IMR-90 (cell line): ENCODE data around the gene ADGRF5. TPM values are rescaled to one million over a fixed set of nuclear protein-coding genes. Genes with fewer than 3 reads are reported as not detected.

ENCODE experiments used
- ATAC-seq: fragments of 200-7000 bp; cut with Tn5 transposase; 2 replicates; pipeline ENCODE4 v1.9.1; 2020; ENCODE audit warnings: low read depth, mild to moderate bottlenecking, moderate library complexity
- BruUV-seq: library from RNA; stranded (reverse); fragments of 400-500 nt; replicated peaks from 2 replicates; lab custom pipeline; 2021; lab: Mats Ljungman, UMichigan
- CTCF ChIA-PET: fragments of 300-600 bp; formaldehyde crosslinking; extraction: SDS; loops from one replicate; lab custom pipeline; 2021; ENCODE audit warnings: antibody characterized with exemption; lab: Yijun Ruan, JAX
- POLR2A ChIA-PET: fragments of 300-600 bp; sonication (Branson Sonifier 250); formaldehyde crosslinking; loops from one replicate; lab custom pipeline; 2022; ENCODE audit warnings: antibody characterized with exemption; ENCODE audit not compliant: unreplicated experiment; lab: Charles Lee
- DNase-seq: peaks from one replicate; pipeline ENCODE4 v3.0.0; 2013
- H2AFZ ChIP-seq: replicated peaks from 2 replicates; pipeline ENCODE3; 2013; ENCODE audit warnings: low read length, mild to moderate bottlenecking; ENCODE audit not compliant: poor library complexity
- H2AK5ac ChIP-seq: 2 replicates; pipeline ENCODE4 v1.6.1; 2013; ENCODE audit warnings: low read depth, low read length, inconsistent platforms
- H2AK9ac ChIP-seq: replicated peaks from 2 replicates; pipeline ENCODE3; 2013; ENCODE audit warnings: mild to moderate bottlenecking, low read depth, low read length, moderate library complexity; ENCODE audit not compliant: poor library complexity
- H2BK120ac ChIP-seq: 2 replicates; pipeline ENCODE4 v1.6.1; 2013; ENCODE audit warnings: low read depth, low read length, inconsistent platforms
- H2BK15ac ChIP-seq: 3 replicates; pipeline ENCODE4 v1.6.1; 2013; ENCODE audit warnings: low read depth, low read length, inconsistent platforms
- H2BK20ac ChIP-seq: 2 replicates; pipeline ENCODE4 v1.6.1; 2013; ENCODE audit warnings: low read depth, mild to moderate bottlenecking, inconsistent platforms, low read length, moderate library complexity
- H2BK5ac ChIP-seq: 2 replicates; pipeline ENCODE4 v1.6.1; 2013; ENCODE audit warnings: mild to moderate bottlenecking, low read depth, low read length, inconsistent platforms; ENCODE audit not compliant: poor library complexity, severe bottlenecking
- H3K14ac ChIP-seq: replicated peaks from 2 replicates; pipeline ENCODE4 v1.6.1; 2013; ENCODE audit warnings: low read depth, low read length, inconsistent platforms
- H3K18ac ChIP-seq: 2 replicates; pipeline ENCODE4 v1.6.1; 2013; ENCODE audit warnings: low read depth, low read length, control low read depth
- H3K23ac ChIP-seq: 2 replicates; pipeline ENCODE4 v1.6.1; 2013; ENCODE audit warnings: low read depth, low read length, inconsistent platforms
- H3K27ac ChIP-seq: 2 replicates; pipeline ENCODE4 v1.5.1; 2013; ENCODE audit warnings: mild to moderate bottlenecking, control low read depth, low read length; ENCODE audit not compliant: insufficient read depth
- H3K27me3 ChIP-seq: 2 replicates; pipeline ENCODE4 v1.6.1; 2013; ENCODE audit warnings: low read length; ENCODE audit not compliant: control insufficient read depth, insufficient read depth
- H3K36me3 ChIP-seq: 2 replicates; pipeline ENCODE4 v1.6.1; 2013; ENCODE audit warnings: low read length, mixed read lengths; ENCODE audit not compliant: control insufficient read depth, insufficient read depth
- H3K4ac ChIP-seq: 2 replicates; pipeline ENCODE4 v1.6.1; 2013; ENCODE audit warnings: low read depth, low read length, inconsistent platforms
- H3K4me1 ChIP-seq: 2 replicates; pipeline ENCODE4 v1.6.1; 2013; ENCODE audit warnings: low read length, mixed read lengths; ENCODE audit not compliant: control insufficient read depth, insufficient read depth
- H3K4me2 ChIP-seq: 2 replicates; pipeline ENCODE4 v1.6.1; 2013; ENCODE audit warnings: low read depth, mild to moderate bottlenecking, control low read depth, low read length, moderate library complexity
- H3K4me3 ChIP-seq: 2 replicates; pipeline ENCODE4 v1.5.1; 2013; ENCODE audit warnings: low read depth, mild to moderate bottlenecking, control low read depth, low read length, moderate library complexity; ENCODE audit not compliant: insufficient read depth
- H3K56ac ChIP-seq: 2 replicates; pipeline ENCODE4 v1.6.1; 2013; ENCODE audit warnings: low read length, inconsistent platforms; ENCODE audit not compliant: insufficient read depth; ENCODE audit errors: extremely low read depth
- H3K79me1 ChIP-seq, 2 experiments: 2 replicates each; pipeline ENCODE4 v1.6.1; 2013; ENCODE audit warnings: low read length in 2 of 2, inconsistent platforms in 1 of 2, low read depth in 1 of 2
- H3K9ac ChIP-seq: 2 replicates; pipeline ENCODE4 v1.6.1; 2013; ENCODE audit warnings: low read depth, low read length, control low read depth
- H3K9me1 ChIP-seq: 2 replicates; pipeline ENCODE4 v1.6.1; 2013; ENCODE audit warnings: low read length, inconsistent platforms; ENCODE audit not compliant: insufficient read depth
- H3K9me3 ChIP-seq: 2 replicates; pipeline ENCODE4 v1.6.1; 2013; ENCODE audit warnings: low read length; ENCODE audit not compliant: control insufficient read depth, insufficient read depth
- H4K20me1 ChIP-seq: 2 replicates; pipeline ENCODE4 v1.6.1; 2013; ENCODE audit warnings: low read length, inconsistent platforms; ENCODE audit not compliant: insufficient read depth
- H4K5ac ChIP-seq: 2 replicates; pipeline ENCODE4 v1.6.1; 2013; ENCODE audit warnings: mild to moderate bottlenecking, low read depth, low read length, control low read depth
- H4K8ac ChIP-seq, 2 experiments: 2 replicates each; pipeline ENCODE4 v1.6.1; 2013; ENCODE audit warnings: low read depth in 2 of 2, low read length in 2 of 2, control low read depth in 1 of 2, inconsistent platforms in 1 of 2
- H4K91ac ChIP-seq: 2 replicates; pipeline ENCODE4 v1.6.1; 2013; ENCODE audit warnings: low read depth, low read length, inconsistent platforms; ENCODE audit not compliant: insufficient read depth
- BHLHE40 ChIP-seq: fragments of 150-350 bp; IDR thresholded peaks from 2 replicates; pipeline ENCODE4 v1.6.1; 2016; ENCODE audit warnings: mild to moderate bottlenecking, low read depth, low read length
- CEBPB ChIP-seq: IDR thresholded peaks from 2 replicates; pipeline ENCODE4 v1.6.1; 2012; ENCODE audit warnings: low read depth, low read length, improper control_type of control experiment
- CHD1 ChIP-seq: IDR thresholded peaks from 2 replicates; pipeline ENCODE4 v1.6.1; 2012; ENCODE audit warnings: low read depth, low read length, improper control_type of control experiment
- MAFK ChIP-seq: IDR thresholded peaks from 2 replicates; pipeline ENCODE4 v1.6.1; 2012; ENCODE audit warnings: low read depth, low read length, improper control_type of control experiment
- MXI1 ChIP-seq: IDR thresholded peaks from 2 replicates; pipeline ENCODE4 v1.6.1; 2012; ENCODE audit warnings: low read depth, mild to moderate bottlenecking, low read length, moderate library complexity, borderline replicate concordance
- POLR2A ChIP-seq: IDR thresholded peaks from 2 replicates; pipeline ENCODE4 v1.6.1; 2012; ENCODE audit warnings: mild to moderate bottlenecking, low read depth, low read length
- SMC3 ChIP-seq: fragments of 150-350 bp; IDR thresholded peaks from 2 replicates; pipeline ENCODE4 v1.6.1; 2016; ENCODE audit warnings: low read depth, mild to moderate bottlenecking, antibody characterized with exemption, low read length, moderate library complexity
- WGBS, 2 experiments: methylation state at CpG; one replicate each; pipeline versions ENCODE4 v1.1.5 to v1.1.7; 2013; ENCODE audit warnings: missing lambda C conversion rate in 2 of 2; ENCODE audit not compliant: insufficient read length in 1 of 2; ENCODE audit errors: extremely low coverage in 2 of 2; 5-methylcytosine and 5-hydroxymethylcytosine counted together
- dilution Hi-C: fragments of 300-500 bp; cut with HindIII; formaldehyde crosslinking; loops from one replicate; pipeline ENCODE4 v1.14.3; 2018; ENCODE audit warnings: low sequenced_read_pairs; ENCODE audit not compliant: unreplicated experiment
- in situ Hi-C: fragments of 300-500 bp; cut with MboI; formaldehyde crosslinking; loops from 3 replicates; pipeline ENCODE4 v1.14.3; 2019; ENCODE audit warnings: low sequenced_read_pairs, inconsistent platforms, mixed read lengths
- intact Hi-C: fragments of 100-400 bp; cut with micrococcal nuclease; formaldehyde crosslinking; loops from 2 replicates; pipeline ENCODE4 v1.10.0; 2022
- polyA plus RNA-seq, 3 experiments: library from polyadenylated mRNA; depleted of rRNA; stranded (reverse); fragments of >200 nt; gene quantifications; 2 replicates each; pipeline ENCODE4 v1.2.3, GENCODE V29; 2012; ENCODE audit warnings: low replicate concordance in 1 of 3
- total RNA-seq: library from RNA; depleted of rRNA; stranded (reverse); fragments of >200 nt; gene quantifications from 2 replicates; pipeline ENCODE4 v1.2.3, GENCODE V29; 2012

ADGRF5 gene
- total and polyA plus RNA-seq, 2 of the 4 experiments (the other 2 are of a cell fraction) = not detected

DNA sequence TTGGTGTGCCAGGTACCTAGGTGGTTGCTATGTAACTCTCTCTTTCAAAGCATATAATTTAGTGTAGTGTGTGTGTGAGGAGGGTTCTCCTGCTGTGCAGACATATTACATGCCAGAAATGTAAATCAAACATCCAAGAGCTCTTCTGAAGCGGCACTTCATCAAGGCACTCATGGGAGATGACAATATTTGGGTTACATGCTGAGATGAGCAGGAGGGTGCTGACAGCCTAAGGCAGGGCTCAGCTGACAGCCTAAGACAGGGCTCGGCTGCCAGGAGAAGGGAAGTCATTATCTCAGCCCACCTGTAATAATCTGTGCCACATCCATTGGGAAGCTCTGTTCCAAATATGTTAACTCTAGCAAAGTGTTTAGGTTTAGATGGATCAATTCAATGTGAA is 39.1 kb downstream of the ADGRF5 start:
- no peaks in the 10 kb centered on the region for H3K9me3 ChIP-seq
- ChIA-PET POLR2A (no interaction called here), CTCF (no interaction called here)
- no peak overlapping the region for H2AFZ ChIP-seq
- BruUV-seq = no TSS peak
- H2BK5ac ChIP-seq = no peak overlapping the region
- in situ Hi-C loops (no loop called here), intact Hi-C loops (no loop called here), dilution Hi-C loops (no loop called here)
- H3K9me1 ChIP-seq = no peaks in the 10 kb centered on the region
- H3K9ac ChIP-seq = no peak overlapping the region
- H3K4ac ChIP-seq = no peak overlapping the region
- no peaks in the 10 kb centered on the region for H3K36me3 ChIP-seq
- DNase-seq = no peak
- WGBS, 2 experiments = no CpG with 5 or more reads among the region's 2 CpGs
- H3K79me1 ChIP-seq = no peaks in the 10 kb centered on the region
- H2BK15ac ChIP-seq = no peak overlapping the region
- TF ChIP-seq MAFK (no peak), CEBPB (no peak), SMC3 (no peak), CHD1 (no peak), POLR2A (no peak), MXI1 (no peak), BHLHE40 (no peak)
- H3K4me1 ChIP-seq = no peaks in the 10 kb centered on the region
- no peak overlapping the region for H3K27ac ChIP-seq
- H4K20me1 ChIP-seq = no peaks in the 10 kb centered on the region
- ATAC-seq = no peak
- H2AK5ac ChIP-seq = no peak overlapping the region
- H3K27me3 ChIP-seq = no peaks in the 10 kb centered on the region
- no peak overlapping the region for H4K5ac ChIP-seq
- H3K14ac ChIP-seq = no peak overlapping the region
- no peak overlapping the region for H3K23ac ChIP-seq
- no peak overlapping the region for H4K91ac ChIP-seq
- no peak overlapping the region for H3K4me2 ChIP-seq
- H3K18ac ChIP-seq = no peak overlapping the region
- H3K4me3 ChIP-seq = no peak overlapping the region
- no peak overlapping the region for H2BK20ac ChIP-seq
- no peak overlapping the region for H3K56ac ChIP-seq
- H2AK9ac ChIP-seq = no peak overlapping the region
- H2BK120ac ChIP-seq = no peak overlapping the region
- H4K8ac ChIP-seq = no peak overlapping the region
